H1 (cell line): ENCODE measurements around the gene EFCAB3. TPM values are rescaled to one million over a fixed set of nuclear protein-coding genes. Genes with fewer than 3 reads are reported as not detected.

Experiments used
- CTCF ChIA-PET: fragments of 300-600 bp; sonication (Branson Sonifier 250); formaldehyde crosslinking; loops from one replicate; lab custom pipeline; 2021; ENCODE audit not compliant: partially characterized antibody; lab: Charles Lee
- POLR2A ChIA-PET: fragments of 300-600 bp; sonication (Branson Sonifier 250); formaldehyde crosslinking; loops from one replicate; lab custom pipeline; 2021; ENCODE audit warnings: inconsistent platforms; ENCODE audit not compliant: partially characterized antibody; lab: Charles Lee
- DNase-seq, 2 experiments: peaks; one replicate each; pipeline versions ENCODE4 v3.0.0 to v3.0.0-alpha.2; 2010 to 2022; ENCODE audit warnings: low spot score in 2 of 2, low read depth in 1 of 2, mixed read lengths in 1 of 2
- FAIRE-seq: peaks from 2 replicates; lab custom pipeline; 2011; peaks lifted over from hg19 to GRCh38; lab: Jason Lieb, UNC
- H2AFZ ChIP-seq: 2 replicates; pipeline ENCODE4 v1.8.1; 2012; ENCODE audit warnings: low read length, inconsistent platforms
- H2AK5ac ChIP-seq: 2 replicates; pipeline ENCODE4 v1.6.1; 2013; ENCODE audit warnings: low read depth, low read length
- H2BK120ac ChIP-seq: replicated peaks from 2 replicates; pipeline ENCODE3; 2013; ENCODE audit warnings: low read depth, low read length, inconsistent platforms
- H2BK12ac ChIP-seq: 2 replicates; pipeline ENCODE4 v1.6.1; 2013; ENCODE audit warnings: low read depth, low read length
- H2BK15ac ChIP-seq: 2 replicates; pipeline ENCODE4 v1.6.1; 2013; ENCODE audit warnings: low read length
- H2BK20ac ChIP-seq: 2 replicates; pipeline ENCODE4 v1.6.1; 2013; ENCODE audit warnings: low read length
- H2BK5ac ChIP-seq: 2 replicates; pipeline ENCODE4 v1.6.1; 2013; ENCODE audit warnings: low read depth, low read length
- H3K14ac ChIP-seq: 2 replicates; pipeline ENCODE4 v1.6.1; 2013; ENCODE audit warnings: inconsistent platforms; ENCODE audit not compliant: insufficient read length
- H3K18ac ChIP-seq: 2 replicates; pipeline ENCODE4 v1.6.1; 2013; ENCODE audit warnings: low read length; ENCODE audit errors: extremely low read depth
- H3K23ac ChIP-seq: 2 replicates; pipeline ENCODE4 v1.6.1; 2013; ENCODE audit warnings: inconsistent platforms; ENCODE audit not compliant: insufficient read length
- H3K23me2 ChIP-seq: 2 replicates; pipeline ENCODE4 v1.6.1; 2013; ENCODE audit warnings: low read depth, low read length
- H3K27ac ChIP-seq: 2 replicates; pipeline ENCODE4 v1.6.1; 2011; ENCODE audit warnings: low read depth, low read length, inconsistent platforms
- H3K27me3 ChIP-seq, 4 experiments: replicated peaks in 1 of 4; 1 replicate in 1 of 4; 2 replicates in 3 of 4; pipeline versions ENCODE4 v1.6.1 to v1.8.1; 2011 to 2013; ENCODE audit warnings: low read length in 3 of 4, mild to moderate bottlenecking in 3 of 4, inconsistent platforms in 2 of 4, mixed read lengths in 2 of 4, moderate library complexity in 1 of 4; ENCODE audit not compliant: control insufficient read depth in 3 of 4, insufficient read depth in 3 of 4; ENCODE audit errors: extremely low read depth in 1 of 4
- H3K36me3 ChIP-seq, 4 experiments: 2 replicates each; pipeline versions ENCODE4 v1.6.1 to v1.8.1; 2011 to 2013; ENCODE audit warnings: mild to moderate bottlenecking in 4 of 4, low read length in 3 of 4, moderate library complexity in 2 of 4, control low read depth in 1 of 4, inconsistent platforms in 1 of 4; ENCODE audit not compliant: insufficient read depth in 4 of 4, control insufficient read depth in 2 of 4
- H3K4ac ChIP-seq: replicated peaks from 2 replicates; pipeline ENCODE3; 2013; ENCODE audit warnings: low read length, low read depth, mixed read lengths, inconsistent platforms; ENCODE audit not compliant: insufficient read length
- H3K4me1 ChIP-seq, 4 experiments: replicated peaks in 1 of 4; 1 replicate in 1 of 4; 2 replicates in 3 of 4; pipeline versions ENCODE4 v1.6.1 to v1.8.1; 2011 to 2013; ENCODE audit warnings: low read length in 3 of 4, inconsistent platforms in 2 of 4, mixed read lengths in 1 of 4; ENCODE audit not compliant: insufficient read depth in 4 of 4, control insufficient read depth in 3 of 4
- H3K4me2 ChIP-seq, 2 experiments: 2 replicates each; pipeline versions ENCODE4 v1.6.1 to v1.8.1; 2011 to 2013; ENCODE audit warnings: low read depth in 2 of 2, low read length in 2 of 2, control low read depth in 1 of 2, inconsistent platforms in 1 of 2, mild to moderate bottlenecking in 1 of 2; ENCODE audit not compliant: insufficient read depth in 1 of 2
- H3K4me3 ChIP-seq, 4 experiments: fragments of 200-600, 300-600 bp in 1 of 4; sonication (generic), shearing (Covaris generic), sonication (Bioruptor Twin) in 1 of 4; 2 replicates each; pipeline versions ENCODE4 v1.5.1 to v1.8.1; 2011 to 2016; ENCODE audit warnings: low read length in 4 of 4, low read depth in 3 of 4, control low read depth in 2 of 4, inconsistent platforms in 2 of 4, mild to moderate bottlenecking in 2 of 4, mixed read lengths in 1 of 4, moderate library complexity in 1 of 4; ENCODE audit not compliant: insufficient read depth in 2 of 4; ENCODE audit errors: extremely low read depth in 1 of 4
- H3K56ac ChIP-seq: replicated peaks from 2 replicates; pipeline ENCODE3; 2013; ENCODE audit warnings: low read depth, mild to moderate bottlenecking, mixed read lengths, low read length, inconsistent platforms; ENCODE audit not compliant: insufficient read length
- H3K79me1 ChIP-seq: 2 replicates; pipeline ENCODE4 v1.6.1; 2013; ENCODE audit warnings: low read depth, low read length, control low read depth
- H3K79me2 ChIP-seq, 2 experiments: 2 replicates each; pipeline versions ENCODE4 v1.6.1 to v1.8.1; 2012 to 2013; ENCODE audit warnings: low read length in 2 of 2, mild to moderate bottlenecking in 2 of 2, inconsistent platforms in 1 of 2; ENCODE audit not compliant: insufficient read depth in 2 of 2, control insufficient read depth in 1 of 2
- H3K9ac ChIP-seq, 4 experiments: replicated peaks in 1 of 4; 1 replicate in 1 of 4; 2 replicates in 3 of 4; pipeline versions ENCODE4 v1.6.1 to v1.8.1; 2011 to 2013; ENCODE audit warnings: low read depth in 3 of 4, low read length in 3 of 4, control low read depth in 2 of 4, mild to moderate bottlenecking in 2 of 4, moderate library complexity in 2 of 4, inconsistent platforms in 1 of 4; ENCODE audit errors: extremely low read depth in 1 of 4
- H3K9me3 ChIP-seq, 2 experiments: 2 replicates each; pipeline versions ENCODE4 v1.6.1 to v1.8.1; 2012 to 2013; ENCODE audit warnings: mild to moderate bottlenecking in 2 of 2, moderate library complexity in 2 of 2, control low read depth in 1 of 2, inconsistent platforms in 1 of 2, low read depth in 1 of 2, low read length in 1 of 2, mixed read lengths in 1 of 2; ENCODE audit not compliant: insufficient read depth in 2 of 2
- H4K20me1 ChIP-seq, 2 experiments: replicated peaks in 1 of 2; 2 replicates each; pipeline versions ENCODE3 to v1.8.1; 2011 to 2013; ENCODE audit warnings: inconsistent platforms in 2 of 2, low read length in 2 of 2, mild to moderate bottlenecking in 1 of 2; ENCODE audit not compliant: insufficient read depth in 2 of 2, control insufficient read depth in 1 of 2
- H4K5ac ChIP-seq: 2 replicates; pipeline ENCODE4 v1.6.1; 2013; ENCODE audit warnings: low read length, low read depth, mixed read lengths, inconsistent platforms; ENCODE audit not compliant: insufficient read length
- H4K8ac ChIP-seq: 2 replicates; pipeline ENCODE4 v1.8.0; 2013; ENCODE audit warnings: mild to moderate bottlenecking, moderate library complexity, low read length, inconsistent platforms; ENCODE audit not compliant: insufficient read depth; ENCODE audit errors: extremely low read depth
- H4K91ac ChIP-seq: replicated peaks from 2 replicates; pipeline ENCODE3; 2013; ENCODE audit warnings: low read length, mixed read lengths, inconsistent platforms; ENCODE audit not compliant: insufficient read length
- FOSL1 ChIP-seq: IDR thresholded peaks from 2 replicates; pipeline ENCODE4 v1.6.1; 2011; ENCODE audit warnings: mild to moderate bottlenecking, low read depth, low read length, moderate library complexity; ENCODE audit not compliant: insufficient read depth
- GABPA ChIP-seq: IDR thresholded peaks from 2 replicates; pipeline ENCODE4 v1.6.1; 2011; ENCODE audit warnings: mild to moderate bottlenecking, low read length, moderate library complexity, borderline replicate concordance; ENCODE audit not compliant: insufficient read depth
- TAF7 ChIP-seq: optimal IDR thresholded peaks from 2 replicates; pipeline ENCODE3; 2011; ENCODE audit warnings: low read depth, mild to moderate bottlenecking, inconsistent platforms, low read length, moderate library complexity, borderline replicate concordance
- WGBS, 2 experiments: shearing (Covaris generic) in 1 of 2; methylation state at CpG; one replicate each; pipeline versions ENCODE4 v1.1.6 to v1.1.7; 2013 to 2015; ENCODE audit warnings: low lambda C conversion rate in 2 of 2, mixed read lengths in 2 of 2, inconsistent platforms in 1 of 2, low coverage in 1 of 2, missing lambda C conversion rate in 1 of 2; ENCODE audit not compliant: insufficient replicate concordance in 2 of 2, insufficient coverage in 1 of 2, insufficient read length in 1 of 2; ENCODE audit errors: extremely low coverage in 1 of 2, missing lambda C conversion rate in 1 of 2; 5-methylcytosine and 5-hydroxymethylcytosine counted together
- polyA plus RNA-seq, 7 experiments: library from polyadenylated mRNA; depleted of rRNA in 3 of 7; stranded (reverse) in 5 of 7; unstranded in 2 of 7; fragments of >200 nt in 5 of 7; fragments of 200-250 nt in 2 of 7; gene quantifications; 1 replicate in 5 of 7; 2 replicates in 1 of 7; 4 replicates in 1 of 7; pipeline versions ENCODE4 v1.2.1 to v1.2.3, GENCODE V29; 2011 to 2013; ENCODE audit warnings: missing spikeins in 2 of 7, mixed read lengths in 2 of 7
- total RNA-seq: library from RNA; stranded (reverse); fragmentation: NEBNext Ultra II Directional; extraction: Animal tissue kit (Norgen Biotek cat#: 25700); gene quantifications from 2 replicates; pipeline ENCODE4 v1.2.1, GENCODE V29; 2021

EFCAB3 gene
- total and polyA plus RNA-seq, 2 of the 8 experiments (the other 6 are each of a cell fraction or from before 2014, with no cell fraction given) = not detected

DNA sequence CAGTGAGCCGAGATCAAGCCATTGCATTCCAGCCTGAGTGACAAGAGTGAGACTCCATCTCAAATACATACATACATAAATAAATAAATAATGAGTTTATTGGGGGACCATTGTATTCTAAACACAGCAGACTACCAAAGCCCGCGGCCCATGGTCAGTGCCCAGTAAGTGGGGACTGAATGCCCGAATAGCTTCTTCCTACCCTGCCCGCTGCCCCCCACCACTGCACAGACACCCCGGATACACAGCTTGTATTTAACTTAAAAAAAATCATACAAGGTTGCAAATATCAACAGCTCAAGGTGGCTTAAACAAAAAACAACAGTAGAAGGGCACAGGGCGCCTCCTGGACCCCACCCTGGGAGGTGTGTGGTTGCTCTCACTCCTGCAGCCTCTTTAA, 75.7 kb downstream of the EFCAB3 start:
- Histone ChIP-seq H3K23ac (no peak overlapping the region), H2BK5ac (no peak overlapping the region), H2BK12ac (no peak overlapping the region), H2AFZ (no peak overlapping the region), H3K79me1 (no peaks in the 10 kb centered on the region), H3K36me3 (no peaks in the 10 kb centered on the region), H3K9ac (no peak overlapping the region), H4K20me1 (no peaks in the 10 kb centered on the region), H3K9me3 (no peaks in the 10 kb centered on the region), H4K5ac (no peak overlapping the region), H2AK5ac (no peak overlapping the region), H3K79me2 (no peaks in the 10 kb centered on the region), H3K14ac (no peak overlapping the region), H4K8ac (no peak overlapping the region), H3K4me2 (no peak overlapping the region), H3K56ac (no peak overlapping the region), H3K27ac (no peak overlapping the region), H2BK120ac (no peak overlapping the region), H3K23me2 (no peaks in the 10 kb centered on the region), H3K4me1 (no peaks in the 10 kb centered on the region), H3K18ac (no peak overlapping the region), H2BK20ac (no peak overlapping the region), H3K27me3 (no peaks in the 10 kb centered on the region), H2BK15ac (no peak overlapping the region), H3K4me3 (no peak overlapping the region), H4K91ac (no peak overlapping the region), H3K4ac (no peak overlapping the region)
- FAIRE-seq = no peak
- ChIA-PET POLR2A (interaction anchor here (1.5 kb wide), 1 partner anchor 9 kb away, joined by 4 read pairs; no protein-coding TSS in a partner anchor), CTCF (interaction anchor here (1.4 kb wide), 2 partner anchors 32 to 35 kb away, joined by 3 to 5 read pairs; partner anchors contain the start of gene METTL2A)
- no peak for DNase-seq
- WGBS, 2 experiments = 91% methylated on average over 7 of the region's 7 CpGs; no CpG with 5 or more reads in 1 of the 2 experiments
- TF ChIP-seq GABPA (no peak), TAF7 (no peak), FOSL1 (no peak)
